Activated T-cell treated with anti-CD3 and anti-CD28 coated beads, Interleukin-2, amount 50 U/mL, for 48 hours (primary cell): ENCODE data around the gene PPP2R3B.
"Not testable (repeated sequence)": the region's sequence is repeated elsewhere in the genome, so short reads cannot be mapped to it uniquely, and the experiment has no call there.

Source experiments
- DNase-seq, 2 experiments: peaks; one replicate each; pipeline ENCODE4 v3.0.0-alpha.2; 2020

The PPP2R3B gene

GRCh38 chrX:318068-318738, 68.5 kb downstream of the PPP2R3B start:
- peak; percentile 98 for DNase-seq

- peak in 1 of 2 experiments; percentile 98 for DNase-seq
Observed at GRCh38 chrX:317424-318067, 69.2 kb downstream of the PPP2R3B start.

GRCh38 chrX:316351-317325, 70.1 kb downstream of the PPP2R3B start:
- DNase-seq = no peak

- DNase-seq = no peak
Observed at GRCh38 chrX:314781-315595, 71.7 kb downstream of the PPP2R3B start.

GRCh38 chrX:314049-314448, 72.7 kb downstream of the PPP2R3B start:
- DNase-seq = no peak

GRCh38 chrX:313546-313945, 73.2 kb downstream of the PPP2R3B start:
- no peak for DNase-seq

- no peak for DNase-seq
Observed at GRCh38 chrX:312621-313331, 73.9 kb downstream of the PPP2R3B start.

- DNase-seq = no peak
Observed at GRCh38 chrX:311156-312129, 75.3 kb downstream of the PPP2R3B start.

GRCh38 chrX:310621-311155, 76.0 kb downstream of the PPP2R3B start:
- no peak for DNase-seq

- no peak for DNase-seq
Observed at GRCh38 chrX:308821-309520, 77.7 kb downstream of the PPP2R3B start.

GRCh38 chrX:307261-308111, 79.2 kb downstream of the PPP2R3B start:
- no peak for DNase-seq

- not testable (repeated sequence) for DNase-seq
Observed at GRCh38 chrX:306614-307251, 80.0 kb downstream of the PPP2R3B start.

GRCh38 chrX:305781-306613, 80.7 kb downstream of the PPP2R3B start:
- not testable (repeated sequence) for DNase-seq

GRCh38 chrX:302975-303374, 83.7 kb downstream of the PPP2R3B start:
- DNase-seq = peak in 1 of 2 experiments; percentile 19

GRCh38 chrX:300334-300733, 86.4 kb downstream of the PPP2R3B start:
- DNase-seq = no peak

- no peak for DNase-seq
Observed at GRCh38 chrX:298993-299392, 87.7 kb downstream of the PPP2R3B start.

- DNase-seq = no peak
Observed at GRCh38 chrX:295136-295535, 91.6 kb downstream of the PPP2R3B start.
